Stimulated activated naive CD4-positive, alpha-beta T cell treated with Interleukin-2 at 50 U/mL for 16 hours (primary cell): ENCODE measurements around the gene RPS6KA2.

Source experiments
- DNase-seq: peaks from one replicate; lab custom pipeline; 2025; lab: John Stamatoyannopoulos, UW

Gene RPS6KA2

DNA sequence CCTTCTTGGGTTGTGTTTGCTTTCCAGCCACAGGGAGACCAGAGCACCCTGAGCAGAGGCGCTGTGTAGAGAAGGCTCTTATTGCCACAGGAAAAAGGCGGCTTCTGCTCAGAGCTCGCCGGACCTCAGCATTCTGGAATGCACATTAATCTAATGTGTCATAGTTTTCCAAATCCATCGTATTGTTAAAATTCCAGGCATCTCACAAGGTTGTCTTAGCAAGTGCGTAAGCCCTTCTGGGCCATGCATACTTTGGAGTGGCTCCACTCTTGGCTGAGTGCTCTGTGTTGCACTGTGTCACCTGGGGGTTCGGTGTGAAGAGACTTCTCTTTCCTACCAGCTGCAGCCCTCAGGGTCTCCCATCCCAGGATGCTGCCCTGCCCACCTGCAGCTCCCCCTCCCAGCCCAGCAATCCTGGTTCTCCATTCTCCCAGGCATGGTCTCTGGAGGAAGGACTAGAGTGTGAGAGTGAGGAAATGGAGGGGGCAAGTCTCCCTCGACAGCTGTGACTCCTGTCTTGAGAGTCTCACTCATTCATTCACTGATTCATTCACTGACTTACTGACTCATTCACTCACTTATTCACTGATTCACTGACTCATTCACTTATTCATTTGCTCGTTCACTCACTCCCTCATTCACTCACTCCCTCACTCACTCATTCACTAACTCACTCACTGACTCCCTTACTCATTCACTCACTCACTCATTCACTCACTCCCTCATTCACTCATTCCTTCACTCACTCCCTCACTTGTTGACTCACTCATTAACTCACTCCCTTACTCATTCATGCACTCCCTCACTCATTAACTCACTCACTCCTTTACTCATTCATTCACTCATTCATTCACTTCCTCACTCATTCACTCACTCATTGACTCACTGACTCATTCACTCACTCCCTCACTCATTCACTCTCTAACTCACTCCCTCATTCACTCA, 160.6 kb downstream of the RPS6KA2 start:
- no peak for DNase-seq

DNA sequence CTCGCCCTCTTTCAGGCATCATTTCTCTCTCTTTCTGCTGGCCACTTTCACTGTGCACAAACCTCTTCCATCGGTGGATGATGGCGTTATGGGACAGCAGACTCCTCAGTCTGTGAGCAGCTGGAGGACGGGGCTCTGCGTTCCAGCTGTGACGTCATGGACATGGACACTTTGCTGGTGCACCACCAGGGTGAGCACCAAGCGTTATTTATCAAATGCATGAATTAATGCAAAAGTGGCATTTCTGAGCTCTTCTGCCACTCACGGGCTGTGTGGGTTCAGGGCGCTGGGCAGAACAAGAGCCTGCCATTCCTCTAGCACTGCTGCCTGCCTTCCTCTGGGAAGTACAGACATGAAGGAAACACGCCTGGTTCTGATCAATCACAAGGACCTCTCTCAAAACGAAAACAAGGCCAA, 161.4 kb downstream of the RPS6KA2 start:
- DNase-seq: no peak

- no peak for DNase-seq
Measured at GRCh38 chr6:166465003-166465399, 162.1 kb downstream of the RPS6KA2 start.

DNA sequence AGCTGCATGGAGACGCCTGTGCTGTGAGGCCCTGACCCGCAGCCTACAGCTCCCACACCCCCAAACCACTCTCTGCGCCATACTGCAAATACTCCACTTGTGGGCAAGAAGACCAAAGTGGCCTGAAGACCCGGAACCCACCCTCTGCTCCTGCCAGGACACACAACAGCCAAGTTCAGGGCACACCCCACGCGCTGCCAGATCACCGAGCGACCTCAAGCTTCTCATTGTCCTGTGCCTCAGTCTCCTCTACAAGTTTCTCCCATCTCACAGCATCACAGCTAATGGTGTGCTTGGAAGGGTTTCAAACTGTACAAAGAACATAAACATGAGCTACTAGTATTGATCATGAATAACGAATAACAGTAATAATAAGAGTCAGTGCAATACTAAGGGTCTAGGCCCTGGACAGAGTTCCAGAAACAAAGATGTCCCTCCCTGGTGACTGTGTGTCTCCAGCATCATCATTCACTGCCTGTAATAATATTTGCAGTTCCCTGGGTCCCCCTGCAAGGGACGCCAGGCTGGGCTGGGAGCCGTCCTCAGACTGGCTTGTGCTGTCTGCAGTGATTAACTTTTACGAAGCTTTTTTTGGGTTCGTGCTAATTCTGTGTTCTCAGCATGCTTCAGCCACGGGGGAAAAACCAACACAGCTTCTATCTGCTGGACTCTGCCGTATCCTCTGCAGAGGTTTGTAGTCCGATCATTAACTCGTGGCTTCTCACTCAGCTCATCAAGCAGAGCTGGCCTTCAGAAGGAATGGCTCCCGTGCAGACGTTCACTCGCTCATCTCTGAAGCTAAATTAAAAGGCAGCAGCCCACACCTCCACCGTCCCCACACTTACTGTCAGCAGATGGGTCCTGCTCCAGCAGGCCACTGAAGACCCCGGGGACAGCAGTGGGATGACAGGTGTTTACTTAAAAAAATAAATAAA, 162.7 kb downstream of the RPS6KA2 start:
- no peak for DNase-seq

DNA sequence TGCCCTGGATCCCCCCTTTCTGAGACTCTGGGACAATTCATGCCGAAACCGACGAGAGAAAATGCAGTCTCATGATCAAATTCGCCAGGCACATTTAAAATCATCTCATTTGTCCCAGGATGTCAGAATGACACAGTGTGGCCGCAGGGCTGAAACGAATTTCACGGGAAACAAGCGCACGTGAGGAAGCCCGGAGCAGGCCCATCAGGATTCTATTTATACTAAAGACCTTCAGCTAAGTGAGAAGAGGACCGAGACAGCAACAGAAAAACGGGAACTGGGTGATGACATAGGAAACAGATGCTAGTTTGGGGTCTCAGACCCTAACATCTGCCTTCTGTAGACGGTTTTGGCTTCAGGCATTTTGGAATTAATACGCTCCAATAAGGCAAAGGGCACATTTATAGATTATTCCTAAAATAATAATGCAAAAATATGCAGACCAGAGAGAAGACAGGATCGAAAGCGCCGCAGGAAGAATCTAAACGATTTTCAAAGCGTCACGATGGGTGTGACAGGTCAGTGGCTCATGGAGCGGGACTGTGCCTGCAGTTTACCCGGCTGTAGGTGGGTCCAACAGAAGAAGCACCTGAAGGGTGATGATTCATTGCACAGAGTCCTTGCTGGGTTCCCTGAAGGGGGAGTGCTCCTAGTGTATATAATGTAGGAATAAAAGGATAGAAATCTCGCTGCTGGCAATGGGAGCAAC, 163.5 kb downstream of the RPS6KA2 start:
- no peak for DNase-seq

GRCh38 chr6:166462461-166463135, 164.5 kb downstream of the RPS6KA2 start:
- DNase-seq: no peak

DNA sequence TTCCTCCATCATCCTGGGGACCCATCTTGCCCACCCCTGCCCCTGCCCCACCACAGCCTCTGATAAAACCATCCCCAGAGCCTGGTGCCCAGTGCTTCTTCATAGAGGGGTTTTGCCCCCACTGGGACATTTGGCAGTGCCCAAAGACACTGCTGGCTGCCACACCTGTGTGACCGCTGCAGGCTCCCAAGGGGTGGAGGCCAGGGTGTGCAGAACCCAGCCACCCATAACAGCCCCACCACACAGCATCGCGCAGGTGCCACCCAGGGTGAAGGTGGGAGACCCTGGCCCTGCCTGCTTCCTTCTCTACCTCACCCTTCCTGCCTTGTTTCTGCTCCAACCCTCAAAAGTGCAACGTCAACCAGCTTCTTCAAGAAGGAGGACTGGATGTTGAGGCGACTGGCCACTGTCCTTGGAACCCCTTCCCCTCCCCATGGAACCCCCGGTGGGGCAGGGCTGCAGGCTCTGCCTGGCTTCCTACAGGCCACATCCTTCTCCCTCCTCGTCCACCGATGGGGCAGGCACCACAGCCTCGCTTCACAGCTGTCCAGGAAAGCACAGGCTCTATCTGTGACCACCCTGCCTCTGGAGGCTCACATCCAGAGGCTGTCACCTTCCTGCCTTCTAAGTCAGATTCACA, 165.1 kb downstream of the RPS6KA2 start:
- DNase-seq: no peak

GRCh38 chr6:166460473-166461437, 166.3 kb downstream of the RPS6KA2 start:
- DNase-seq: no peak

DNA sequence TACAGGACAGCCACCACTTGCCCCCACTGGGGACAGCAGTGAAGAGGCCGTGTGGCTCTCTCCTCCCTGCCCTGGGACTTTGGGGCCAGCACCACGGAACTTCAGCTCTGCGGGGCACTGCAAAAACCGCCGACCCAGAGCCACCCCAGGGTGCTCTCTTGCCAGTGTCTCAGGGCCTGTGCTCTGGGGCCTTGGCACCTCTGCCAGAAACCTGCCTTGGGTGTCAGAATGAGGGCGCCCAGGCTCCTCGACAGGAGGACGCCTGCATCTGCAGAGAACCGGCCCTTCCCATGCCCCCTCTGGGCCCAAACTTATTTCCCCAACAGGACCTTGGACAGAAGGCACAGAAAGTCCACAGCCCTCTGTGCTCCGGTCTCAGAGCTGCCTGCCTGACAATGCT, 167.1 kb downstream of the RPS6KA2 start:
- no peak for DNase-seq

DNA sequence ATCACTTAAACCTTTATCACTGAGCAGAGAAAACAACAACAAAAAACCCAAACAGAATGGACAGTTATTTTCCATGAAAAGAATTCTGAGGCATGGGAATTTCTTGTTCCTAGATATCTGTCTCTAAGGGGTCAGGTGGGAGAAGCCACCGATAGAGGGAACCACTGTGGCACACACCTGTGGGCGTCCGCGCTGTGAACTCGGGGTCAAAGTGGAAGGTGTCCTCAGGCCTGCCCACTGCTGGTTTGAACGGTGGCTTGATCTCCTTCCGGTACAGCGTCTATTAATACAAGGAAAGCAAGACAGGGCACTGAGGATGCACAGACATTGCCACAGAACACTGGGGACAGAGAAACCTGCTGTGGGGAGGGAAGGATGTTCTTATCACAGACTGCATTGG, 167.8 kb downstream of the RPS6KA2 start:
- no peak for DNase-seq

GRCh38 chr6:166456395-166457156, 170.5 kb downstream of the RPS6KA2 start:
- DNase-seq: no peak

- DNase-seq: no peak
Measured at GRCh38 chr6:166454692-166455515, 172.1 kb downstream of the RPS6KA2 start.

GRCh38 chr6:166453651-166454050, 173.4 kb downstream of the RPS6KA2 start:
- no peak for DNase-seq

DNA sequence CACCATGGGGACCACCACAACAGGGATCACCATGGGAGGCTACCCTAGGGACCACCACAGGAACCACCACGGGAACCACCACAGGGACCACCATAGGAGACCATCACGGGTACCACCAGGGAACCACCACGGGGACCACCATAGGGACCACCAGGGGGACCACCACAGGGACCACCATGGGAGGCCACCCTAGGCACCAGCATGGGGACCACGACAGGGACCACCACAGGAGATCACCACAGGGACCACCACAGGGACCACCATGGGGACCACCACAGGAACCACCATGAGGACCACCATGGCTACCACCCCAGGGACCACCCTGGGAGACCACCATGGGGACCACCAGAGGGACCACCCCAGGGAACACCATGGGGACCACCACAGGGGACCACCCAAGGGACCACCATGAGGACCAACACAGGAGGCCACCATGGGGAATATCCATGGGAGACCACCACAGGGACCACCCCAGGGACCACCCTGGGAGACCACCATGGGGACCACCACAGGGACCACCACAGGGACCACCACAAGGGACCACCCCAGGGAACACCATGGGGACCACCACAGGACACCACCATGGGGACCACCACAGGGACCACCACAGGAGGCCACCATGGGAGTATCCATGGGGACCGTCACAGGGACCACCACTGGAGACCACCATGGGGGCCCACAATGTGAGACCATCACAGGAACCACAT, 176.7 kb downstream of the RPS6KA2 start:
- DNase-seq: no peak

DNA sequence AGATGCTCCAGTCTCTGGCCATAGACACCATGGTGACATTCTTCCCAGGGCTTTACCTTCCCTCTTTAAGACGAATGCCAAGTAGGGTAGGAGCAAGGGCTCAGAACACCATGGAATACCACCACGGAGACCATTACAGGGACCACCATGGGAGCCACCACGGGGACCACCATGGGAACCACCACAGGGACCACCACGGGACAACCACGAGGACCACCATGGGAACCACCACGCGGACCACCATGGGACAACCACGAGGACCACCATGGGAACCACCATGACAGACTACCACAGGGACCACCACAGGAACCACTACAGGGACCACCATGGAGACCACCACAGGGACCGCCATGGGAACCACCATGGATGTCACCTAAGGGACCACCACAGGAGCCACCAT, 177.4 kb downstream of the RPS6KA2 start:
- DNase-seq: no peak

GRCh38 chr6:166449036-166449435, 178.0 kb downstream of the RPS6KA2 start:
- no peak for DNase-seq

DNA sequence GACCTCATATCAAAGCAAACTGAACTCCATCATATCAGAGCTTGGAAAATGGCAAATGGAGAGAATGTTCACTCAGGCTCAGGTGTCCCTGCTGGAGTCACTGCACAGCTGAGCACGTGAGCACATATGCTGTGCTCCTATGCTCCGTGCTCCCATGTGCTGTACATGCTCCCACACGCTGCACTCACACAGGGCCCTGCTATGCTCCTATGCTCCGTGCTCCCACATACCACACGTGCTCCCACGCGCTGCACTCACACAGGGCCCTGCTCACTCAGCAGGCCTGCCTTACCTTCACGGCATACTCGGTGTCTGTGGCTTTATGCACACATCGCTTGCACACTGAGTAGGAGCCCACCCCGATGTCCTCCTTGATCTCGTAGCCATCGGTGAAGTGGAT, 178.6 kb downstream of the RPS6KA2 start:
- DNase-seq: no peak
